HCT116 (cell line): ENCODE results near the gene ARRB2. TPM values are rescaled to one million over a fixed set of nuclear protein-coding genes. Genes with fewer than 3 reads are reported as not detected.

Experiments used
- ATAC-seq: fragments of 200-7000 bp; cut with Tn5 transposase; 2 replicates; pipeline ENCODE4 v1.9.1; 2020; ENCODE audit warnings: mild to moderate bottlenecking, moderate library complexity
- BruUV-seq: library from RNA; stranded (reverse); fragments of 400-500 nt; replicated peaks from 2 replicates; lab custom pipeline; 2021; lab: Mats Ljungman, UMichigan
- CTCF ChIA-PET: fragments of 300-600 bp; sonication (Branson Sonifier 250); formaldehyde crosslinking; loops from one replicate; lab custom pipeline; 2021; ENCODE audit warnings: antibody characterized with exemption; lab: Charles Lee
- POLR2A ChIA-PET: fragments of 300-600, 350-600 bp; sonication (Branson Sonifier 250); formaldehyde crosslinking; loops from one replicate; lab custom pipeline; 2021; ENCODE audit warnings: antibody characterized with exemption; lab: Charles Lee
- RAD21 ChIA-PET, 2 experiments: fragments of 300-600 bp; sonication (Branson Sonifier 250); formaldehyde crosslinking; loops; one replicate each; lab custom pipeline; 2023; ENCODE audit warnings: low total read pairs in 2 of 2; ENCODE audit not compliant: uncharacterized antibody in 2 of 2, unreplicated experiment in 2 of 2, low non-redundant PET in 1 of 2; lab: Charles Lee
- DNase-seq: peaks from one replicate; pipeline ENCODE4 v3.0.0-alpha.2; 2010; ENCODE audit warnings: low read depth, low spot score
- H2AFZ ChIP-seq: fragments of 200-600 bp; shearing (Covaris generic), sonication (generic); 2 replicates; pipeline ENCODE4 v1.6.1; 2017; ENCODE audit warnings: low read depth, mixed run types, mixed read lengths, antibody characterized with exemption, low read length; ENCODE audit not compliant: poor library complexity, severe bottlenecking
- H3K27ac ChIP-seq: 2 replicates; pipeline ENCODE4 v1.5.1; 2012; ENCODE audit warnings: low read depth, low read length
- H3K27me3 ChIP-seq: fragments of 200-600 bp; sonication (generic); 2 replicates; pipeline ENCODE4 v1.6.1; 2016; ENCODE audit warnings: mixed run types, low read length, mixed read lengths; ENCODE audit not compliant: insufficient read depth
- H3K36me3 ChIP-seq, 2 experiments: fragments of 200-500 bp in 1 of 2; fragments of 200-600 bp in 1 of 2; sonication (Bioruptor generic) in 1 of 2; sonication (generic) in 1 of 2; 2 replicates each; pipeline versions ENCODE4 v1.5.1 to v1.6.1; 2014 to 2016; ENCODE audit warnings: low read length in 2 of 2, inconsistent platforms in 1 of 2, mixed read lengths in 1 of 2, mixed run types in 1 of 2; ENCODE audit not compliant: insufficient read depth in 2 of 2, control insufficient read depth in 1 of 2
- H3K4me1 ChIP-seq, 2 experiments: fragments of 200-600 bp in 1 of 2; sonication (generic) in 1 of 2; 2 replicates each; pipeline versions ENCODE4 v1.5.1 to v1.6.1; 2012 to 2017; ENCODE audit warnings: low read length in 2 of 2, inconsistent platforms in 1 of 2, mild to moderate bottlenecking in 1 of 2, mixed read lengths in 1 of 2, mixed run types in 1 of 2, moderate library complexity in 1 of 2; ENCODE audit not compliant: insufficient read depth in 2 of 2, control insufficient read depth in 1 of 2
- H3K4me2 ChIP-seq: fragments of 200-600 bp; sonication (generic); 2 replicates; pipeline ENCODE4 v1.6.1; 2017; ENCODE audit warnings: mixed run types, low read length, mixed read lengths
- H3K4me3 ChIP-seq, 2 experiments: fragments of 200-600 bp in 1 of 2; sonication (generic) in 1 of 2; replicated peaks in 1 of 2; 2 replicates each; pipeline ENCODE4 v1.5.1; 2011 to 2016; ENCODE audit warnings: low read length in 2 of 2, control low read depth in 1 of 2, low read depth in 1 of 2, mild to moderate bottlenecking in 1 of 2, mixed read lengths in 1 of 2, mixed run types in 1 of 2
- H3K79me2 ChIP-seq: fragments of 200-600 bp; sonication (generic); 2 replicates; pipeline ENCODE4 v1.6.1; 2017; ENCODE audit warnings: mild to moderate bottlenecking, mixed run types, low read length, moderate library complexity, mixed read lengths; ENCODE audit not compliant: insufficient read depth
- H3K9ac ChIP-seq: fragments of 200-600 bp; sonication (generic); 2 replicates; pipeline ENCODE4 v1.6.1; 2016; ENCODE audit warnings: low read length, mixed read lengths
- H3K9me2 ChIP-seq: fragments of 200-600 bp; sonication (generic), shearing (Covaris generic); 2 replicates; pipeline ENCODE4 v1.6.1; 2017; ENCODE audit warnings: mixed run types, mild to moderate bottlenecking, moderate library complexity; ENCODE audit not compliant: insufficient read depth
- H3K9me3 ChIP-seq, 2 experiments: fragments of 200-500 bp in 1 of 2; fragments of 200-600 bp in 1 of 2; sonication (Bioruptor generic) in 1 of 2; sonication (generic) in 1 of 2; 2 replicates each; pipeline ENCODE4 v1.6.1; 2014 to 2017; ENCODE audit warnings: low read length in 2 of 2, mixed read lengths in 2 of 2, inconsistent platforms in 1 of 2, low read depth in 1 of 2, mild to moderate bottlenecking in 1 of 2, mixed run types in 1 of 2, moderate library complexity in 1 of 2; ENCODE audit not compliant: control insufficient read depth in 1 of 2, insufficient read depth in 1 of 2
- H4K20me1 ChIP-seq: fragments of 200-600 bp; sonication (generic), shearing (Covaris generic); 2 replicates; pipeline ENCODE4 v1.6.1; 2017; ENCODE audit warnings: mixed run types, mild to moderate bottlenecking, moderate library complexity; ENCODE audit not compliant: insufficient read depth
- EZH2 ChIP-seq: fragments of 200-600 bp; sonication (generic); IDR thresholded peaks from 2 replicates; pipeline ENCODE4 v1.6.1; 2017; ENCODE audit warnings: antibody characterized with exemption, mixed run types
- JUND ChIP-seq: IDR thresholded peaks from 2 replicates; pipeline ENCODE4 v1.6.1; 2012
- REST ChIP-seq: IDR thresholded peaks from 2 replicates; pipeline ENCODE4 v1.6.1; 2012; ENCODE audit warnings: low read depth
- SIN3A ChIP-seq: IDR thresholded peaks from 2 replicates; pipeline ENCODE4 v1.6.1; 2012; ENCODE audit warnings: low read depth
- SP1 ChIP-seq: IDR thresholded peaks from 2 replicates; pipeline ENCODE4 v1.6.1; 2012; ENCODE audit warnings: low read depth
- TCF7L2 ChIP-seq: IDR thresholded peaks from 2 replicates; pipeline ENCODE4 v1.7.0; 2011; ENCODE audit warnings: borderline replicate concordance, inconsistent platforms; ENCODE audit not compliant: insufficient read depth, insufficient read length; ENCODE audit errors: extremely low read depth
- YY1 ChIP-seq: IDR thresholded peaks from 2 replicates; pipeline ENCODE4 v1.6.1; 2011; ENCODE audit warnings: low read length, low read depth, moderate library complexity, mild to moderate bottlenecking; ENCODE audit not compliant: insufficient replicate concordance; ENCODE audit errors: extremely low read depth
- intact Hi-C: fragments of 100-400 bp; cut with micrococcal nuclease; formaldehyde crosslinking; loops from 2 replicates; pipeline ENCODE4 v1.10.0; 2022
- total RNA-seq: library from RNA; stranded (reverse); gene quantifications from one replicate; pipeline ENCODE4 v1.2.1, GENCODE V29; 2021; ENCODE audit not compliant: unreplicated experiment

ARRB2 gene
- total RNA-seq, 1 experiment from 2014 or later: 70.8 TPM

GRCh38 chr17:4725646-4726310 lies 15.3 kb downstream of the ARRB2 start:
- ATAC-seq (no peak), DNase-seq (no peak)
- H3K4me1 ChIP-seq: peaks cover 18 to 20% of the 10 kb centered on the region in 2 experiments
- TF ChIP-seq YY1 (no peak), SP1 (no peak), JUND (no peak), REST (no peak), SIN3A (no peak), EZH2 (no peak), TCF7L2 (no peak)
- CTCF ChIA-PET: no interaction called here
- H3K9me2 ChIP-seq: no peaks in the 10 kb centered on the region
- POLR2A ChIA-PET: no interaction called here
- H3K79me2 ChIP-seq: no peaks in the 10 kb centered on the region
- H3K4me3 ChIP-seq: no peak overlapping the region
- H3K4me2 ChIP-seq: no peak overlapping the region
- no peaks in the 10 kb centered on the region for H3K9me3 ChIP-seq
- H3K9ac ChIP-seq: no peak overlapping the region
- RAD21 ChIA-PET: no interaction called here
- H3K36me3 ChIP-seq: no peaks in the 10 kb centered on the region
- H4K20me1 ChIP-seq: no peaks in the 10 kb centered on the region
- no peak overlapping the region for H3K27ac ChIP-seq
- BruUV-seq: no TSS peak
- no peaks in the 10 kb centered on the region for H3K27me3 ChIP-seq
- no peak overlapping the region for H2AFZ ChIP-seq
- intact Hi-C loops: no loop called here
